Activated naive CD8-positive, alpha-beta T cell treated with anti-CD3 and anti-CD28 coated beads, Interleukin-2, amount 50 U/mL, for 16 hours (primary cell): ENCODE results near the gene CD4.
A peak's percentile ranks its signal among the peaks of the same experiment; 100 is the strongest.

ENCODE experiments used
- DNase-seq: peaks from one replicate; pipeline ENCODE4 v3.0.0-alpha.2; 2020; ENCODE audit warnings: low read depth, low spot score

The CD4 gene

DNA sequence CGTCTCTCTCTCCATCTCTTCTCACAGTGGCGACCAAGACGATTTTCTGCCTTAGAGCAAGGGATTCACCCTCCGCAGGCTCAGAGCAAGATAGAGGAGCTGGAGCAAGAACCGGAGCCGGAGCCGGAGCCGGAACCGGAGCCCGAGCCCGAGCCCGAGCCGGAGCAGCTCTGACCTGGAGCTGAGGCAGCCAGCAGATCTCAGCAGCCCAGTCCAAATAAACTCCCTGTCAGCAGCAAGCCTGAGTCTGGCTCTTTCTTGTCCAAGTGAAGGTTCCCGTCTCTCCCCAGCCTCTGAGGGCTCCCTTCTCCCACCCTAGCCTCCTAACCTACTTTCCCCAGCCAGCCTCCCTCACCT, 11.1 kb upstream of the CD4 start:
- no peak for DNase-seq

DNA sequence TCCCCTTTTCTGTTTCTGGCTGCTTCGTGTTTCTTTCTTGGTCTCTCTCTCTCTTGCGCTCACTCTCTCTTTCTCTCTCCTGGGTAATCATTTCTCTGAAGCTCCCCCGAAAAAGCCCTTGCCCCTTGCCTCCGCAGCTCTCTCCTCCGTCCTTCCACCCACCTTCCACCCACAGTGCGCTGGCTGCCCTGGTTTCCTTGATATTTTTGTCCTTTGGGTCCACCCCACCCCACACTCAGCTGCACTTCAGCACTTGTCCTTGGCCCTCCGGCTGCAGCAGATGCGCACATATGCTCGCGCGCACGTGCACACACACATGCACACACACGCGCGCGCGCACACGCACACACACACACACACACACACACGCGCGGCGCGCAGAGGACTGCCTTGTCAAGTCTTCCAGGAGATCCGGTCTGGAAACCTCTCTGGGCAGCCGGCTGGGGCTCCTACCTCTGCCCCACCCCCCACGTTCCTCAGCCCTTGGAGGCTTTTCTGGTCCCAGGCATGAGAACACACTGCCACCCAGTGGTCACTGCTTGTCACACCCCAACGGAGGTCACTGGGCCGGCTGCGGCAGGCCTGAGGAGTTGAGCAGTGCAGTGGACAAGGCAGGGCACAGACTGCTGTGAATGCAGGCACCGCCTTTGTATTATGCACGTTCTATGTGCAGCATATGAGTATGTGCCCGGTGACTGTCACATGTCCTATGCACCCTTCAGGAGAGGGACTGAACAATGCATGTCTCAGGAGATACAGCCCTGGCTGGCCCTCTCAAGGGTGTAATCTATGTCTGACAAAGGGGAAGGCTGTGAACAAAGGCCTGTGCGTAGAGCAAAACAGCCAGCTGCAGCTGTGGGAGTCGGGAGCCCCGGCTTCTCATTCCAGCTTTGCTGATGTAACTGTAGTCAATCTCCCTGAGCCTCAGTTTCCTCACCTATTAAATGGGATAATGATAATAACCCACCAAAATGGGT, 10.5 kb upstream of the CD4 start:
- DNase-seq, result peak; percentile 81

DNA sequence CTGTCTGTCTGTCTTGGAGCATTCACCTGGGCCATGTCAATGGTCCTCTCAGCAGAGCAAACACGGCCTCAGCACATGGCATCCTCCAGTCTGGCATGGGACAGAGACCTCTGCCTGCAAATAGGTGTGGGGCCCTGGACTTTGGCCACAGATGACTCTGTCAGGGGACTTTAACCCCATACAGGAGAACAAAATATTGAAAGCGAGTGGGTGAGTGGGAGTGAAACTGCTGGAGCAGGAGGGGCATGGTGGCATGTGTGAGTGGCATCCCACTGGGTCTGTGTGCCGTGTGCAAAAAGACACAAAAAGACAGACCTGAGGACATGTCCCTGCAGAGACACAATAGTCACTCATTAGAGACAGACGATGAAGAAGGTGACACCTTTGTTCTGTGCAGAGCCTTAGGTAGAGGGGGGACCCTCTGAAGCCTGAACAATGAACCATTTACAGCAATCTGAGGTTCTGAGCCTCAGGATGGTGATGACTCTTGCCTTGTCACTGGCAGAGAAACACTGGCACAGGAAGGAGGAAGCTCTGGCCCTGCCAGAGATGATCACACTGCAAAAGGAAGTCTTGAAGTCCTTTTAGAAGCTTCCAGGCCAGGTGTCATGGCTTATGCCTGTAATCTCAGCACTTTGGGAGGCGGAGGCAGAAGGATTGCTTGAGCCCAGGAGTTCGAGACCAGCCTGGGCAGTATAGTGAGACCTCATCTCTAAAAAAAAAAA, 9.5 kb upstream of the CD4 start:
- DNase-seq, result no peak

DNA sequence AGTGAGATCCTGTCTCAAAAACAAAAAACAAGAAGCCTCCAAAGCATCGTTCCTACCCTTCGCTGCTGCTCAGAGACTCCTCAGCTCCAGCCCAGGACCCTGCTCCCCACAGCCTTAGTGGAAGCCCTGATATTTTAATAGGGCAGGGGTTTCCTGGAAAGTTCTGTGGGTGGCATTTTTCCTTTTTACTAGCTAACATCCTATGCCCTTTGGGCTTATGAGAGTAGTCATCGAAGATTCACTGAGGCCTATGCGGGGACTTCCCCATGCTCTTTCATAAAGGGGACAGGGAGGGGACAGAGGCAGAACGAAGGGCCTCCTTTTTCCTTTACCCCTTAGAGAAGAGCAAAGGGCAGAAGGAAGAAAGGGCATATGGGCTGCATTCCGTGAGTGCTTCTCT, 8.8 kb upstream of the CD4 start:
- DNase-seq, result no peak

DNA sequence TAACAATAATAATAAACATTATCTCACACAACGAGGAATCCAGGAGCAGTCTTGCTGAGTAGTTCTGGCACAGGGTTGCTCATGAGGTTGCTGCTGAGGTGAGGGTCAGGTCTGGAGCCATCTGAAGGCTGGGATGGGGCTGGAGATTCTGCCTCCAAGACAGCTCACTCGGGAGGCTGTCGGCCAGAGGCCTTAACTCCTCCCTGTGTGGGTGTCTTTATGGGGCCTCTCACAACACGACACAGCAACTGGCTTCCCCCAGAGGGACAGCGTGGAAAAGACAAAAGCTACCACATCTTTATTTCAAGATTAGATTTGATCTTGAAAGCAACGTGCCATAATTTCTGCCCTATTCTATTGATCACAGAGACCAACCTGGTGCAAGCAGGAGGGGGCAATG, 7.2 kb upstream of the CD4 start:
- DNase-seq, result no peak

DNA sequence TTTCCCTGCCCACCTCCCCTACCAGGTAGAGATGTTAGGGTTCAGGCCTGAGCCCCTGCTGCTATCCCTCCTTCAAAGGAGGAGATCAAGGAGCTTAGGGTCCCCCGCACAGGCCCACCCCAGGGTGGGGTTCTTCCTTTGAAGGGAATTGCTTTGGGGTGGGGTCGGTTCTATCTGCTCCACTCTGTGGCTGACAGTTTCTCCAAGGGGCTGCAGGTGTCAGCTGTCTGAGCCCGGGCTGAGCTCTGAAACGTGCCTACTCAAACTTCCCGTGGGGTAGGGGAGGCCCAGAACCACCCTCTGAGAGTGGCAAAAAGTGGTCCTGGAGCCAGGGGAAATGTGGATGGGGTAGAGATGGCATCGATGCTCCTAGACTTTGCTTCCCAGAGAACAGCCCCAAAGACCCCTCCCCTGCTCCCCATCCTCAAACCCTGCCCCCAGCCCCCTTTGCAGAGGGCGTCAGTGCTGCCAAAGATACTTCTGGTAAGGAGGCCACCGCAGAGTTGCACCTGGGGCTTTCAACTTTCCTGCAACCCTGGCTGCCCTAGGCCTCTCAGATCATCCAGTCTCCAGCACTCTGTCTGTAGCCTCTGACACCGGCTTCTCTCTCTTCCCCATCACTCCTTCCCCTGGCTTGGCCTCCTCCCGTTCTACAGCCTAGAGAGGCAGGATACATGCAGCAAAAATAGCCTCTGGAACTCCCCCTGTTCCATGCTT, 6.3 kb upstream of the CD4 start:
- DNase-seq, result no peak

DNA sequence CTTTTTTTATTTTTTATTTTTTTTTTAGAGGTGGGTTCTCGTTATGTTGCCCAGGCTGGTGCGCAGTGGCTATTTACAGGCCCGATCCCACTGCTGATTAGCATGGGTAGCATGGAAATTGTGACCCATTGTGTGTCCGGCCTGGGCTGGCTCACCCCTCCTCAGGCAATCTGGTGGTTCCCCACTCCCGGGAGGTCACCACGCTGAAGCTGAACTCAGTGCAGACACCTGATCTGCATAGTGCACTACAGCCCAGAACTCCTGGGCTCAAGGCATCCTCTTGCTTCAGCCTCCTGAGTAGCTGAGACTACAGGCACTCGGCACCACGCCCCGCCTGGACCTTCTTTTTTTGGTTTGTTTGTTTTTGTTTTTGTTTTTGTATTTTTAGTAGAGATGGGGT, 5.5 kb upstream of the CD4 start:
- DNase-seq, result no peak

DNA sequence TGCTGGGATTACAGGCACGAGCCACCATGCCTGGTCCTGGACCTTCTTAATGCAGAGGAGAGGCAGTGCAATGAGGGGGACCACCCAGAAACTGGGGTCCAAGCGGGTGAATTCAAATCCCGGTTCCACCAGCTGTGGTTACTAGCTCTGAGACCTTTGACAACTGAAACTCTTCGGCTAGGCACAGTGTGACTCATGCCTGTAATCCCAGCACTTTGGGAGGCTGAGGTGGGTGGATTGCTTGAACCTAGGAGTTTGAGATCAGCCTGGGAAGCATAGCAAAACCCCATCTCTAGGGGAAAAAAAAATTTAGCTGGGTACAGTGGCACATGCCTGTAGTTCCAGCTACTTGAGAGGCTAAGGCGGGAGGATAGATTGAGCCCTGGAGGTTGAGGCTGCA, 5.0 kb upstream of the CD4 start:
- no peak for DNase-seq

DNA sequence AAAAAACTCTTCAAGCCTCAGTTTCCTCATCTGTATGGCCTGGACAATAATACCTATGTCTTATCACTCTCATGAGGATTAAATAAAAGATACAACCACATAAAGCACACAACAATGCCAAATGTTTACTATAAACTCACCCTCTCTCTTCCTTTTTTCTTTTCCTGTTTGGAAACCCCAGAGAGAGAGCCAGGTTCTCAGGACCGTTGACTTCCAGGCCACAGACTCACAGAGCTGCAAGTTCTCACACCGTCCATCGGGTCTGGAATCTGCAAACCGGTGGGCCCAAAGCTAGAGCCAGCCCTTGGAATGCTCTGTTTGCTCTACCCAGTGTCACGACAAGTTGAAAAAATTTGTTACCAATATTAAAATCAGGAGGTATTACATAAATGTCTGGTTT, 4.6 kb upstream of the CD4 start:
- no peak for DNase-seq

DNA sequence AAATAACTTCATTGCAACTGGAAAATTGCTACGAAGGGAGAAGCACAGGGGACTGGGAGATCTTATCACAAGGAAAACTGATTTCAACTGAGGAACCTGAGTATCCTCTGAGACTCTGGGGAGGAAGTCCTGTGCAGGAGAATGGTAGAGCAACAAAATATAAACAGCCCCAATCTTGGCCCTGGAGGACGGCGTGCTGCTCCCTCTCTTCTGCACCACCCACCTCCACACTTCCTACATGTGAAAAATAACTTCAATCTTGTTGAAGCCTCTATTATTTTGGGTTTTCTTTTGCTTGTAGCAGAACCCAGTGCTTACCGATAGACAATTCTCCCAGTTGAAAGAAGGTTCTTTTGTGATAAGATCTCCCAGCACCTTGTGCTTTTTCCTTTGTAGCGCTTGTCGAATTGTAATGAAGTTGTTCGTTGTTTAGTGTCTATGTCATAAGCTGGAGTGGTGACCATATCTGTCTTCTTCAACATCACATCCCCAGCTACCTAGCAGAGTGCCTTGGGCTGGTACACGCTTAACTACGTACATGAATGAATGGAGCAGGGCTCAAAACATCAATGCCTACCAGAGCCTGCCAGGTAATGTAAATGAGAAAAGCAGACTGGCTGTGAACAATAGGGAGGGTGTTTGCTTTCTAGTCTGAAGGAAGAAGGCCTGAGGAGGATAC, 2.8 kb upstream of the CD4 start:
- no peak for DNase-seq

DNA sequence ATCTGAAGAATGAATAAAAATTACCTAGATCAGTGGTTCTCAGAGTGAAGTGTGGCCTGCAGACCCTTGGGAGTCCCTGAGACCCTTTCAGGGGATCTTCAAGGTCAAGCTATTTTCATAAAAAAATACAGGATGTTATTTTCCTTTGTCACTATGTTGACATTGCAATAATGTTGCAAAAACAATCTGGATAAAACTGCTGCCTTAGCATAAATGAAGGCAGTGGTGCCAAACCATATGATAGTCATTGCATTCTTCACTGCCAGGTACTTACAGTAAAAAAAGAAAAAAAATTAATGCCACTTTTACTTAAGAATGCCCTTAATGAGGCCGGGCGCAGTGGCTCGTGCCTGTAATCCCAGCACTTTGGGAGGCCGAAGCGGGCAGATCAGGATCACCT, 2.0 kb upstream of the CD4 start:
- no peak for DNase-seq

DNA sequence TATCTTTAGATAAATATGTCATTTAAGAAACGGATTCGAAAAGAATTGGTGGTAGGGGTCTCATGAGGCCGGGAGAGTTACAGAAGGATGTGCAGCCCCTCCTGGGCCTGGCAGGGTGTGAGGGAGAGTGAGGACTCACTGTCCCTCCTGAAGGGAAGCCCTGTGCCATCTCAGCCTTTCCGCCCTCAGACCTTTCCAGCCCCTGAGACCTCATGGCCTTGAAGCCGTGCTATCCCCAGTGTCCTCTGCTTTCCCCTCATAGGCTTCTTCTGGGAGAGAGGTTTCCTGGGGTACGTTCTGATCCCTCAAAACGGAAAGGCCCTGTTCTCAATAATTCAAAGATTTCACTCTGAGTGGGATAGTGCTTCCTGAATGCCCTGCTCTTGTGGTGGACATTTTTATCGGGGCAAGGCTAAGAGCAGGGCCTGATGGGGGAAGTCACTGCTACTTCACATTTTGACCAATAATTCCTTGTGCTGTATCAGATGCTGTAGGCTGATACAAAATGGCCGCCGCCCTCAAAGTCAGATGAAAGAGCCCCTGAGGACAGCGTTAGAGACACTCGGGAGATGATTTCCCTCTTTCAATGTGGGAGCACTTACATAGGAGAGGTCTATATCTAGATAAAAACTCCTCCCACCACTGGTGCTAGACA, 1.3 kb downstream of the CD4 start:
- no peak for DNase-seq

DNA sequence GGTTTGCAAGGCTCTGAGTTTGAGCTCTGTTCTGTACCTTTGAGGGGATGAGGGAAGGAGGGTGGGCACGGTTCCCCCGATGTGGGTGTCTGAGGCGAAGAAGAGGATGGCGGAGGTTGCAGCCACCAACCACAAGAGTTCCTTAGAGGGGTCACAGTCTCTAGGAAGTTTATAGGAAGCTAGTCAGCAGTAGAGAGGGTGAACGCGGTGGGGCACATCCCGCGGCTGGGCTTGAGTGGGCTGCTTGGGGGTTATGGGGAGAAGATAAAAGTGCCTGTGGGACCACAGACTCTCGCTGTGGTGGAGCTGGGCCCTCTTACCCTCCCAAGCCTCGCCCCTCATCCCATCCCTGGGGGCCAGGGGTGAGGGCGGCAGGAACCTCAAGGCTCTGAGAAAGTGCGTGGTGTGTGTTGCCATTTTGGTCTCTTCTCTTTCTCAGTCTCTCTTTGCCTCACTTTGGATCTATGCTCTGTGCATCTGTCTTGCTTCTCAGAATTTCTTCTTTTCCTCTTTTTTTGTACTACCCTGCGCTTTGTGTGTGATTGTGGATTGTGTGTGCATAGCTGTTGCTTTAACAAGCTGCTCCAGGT, 2.7 kb downstream of the CD4 start:
- DNase-seq, result no peak

DNA sequence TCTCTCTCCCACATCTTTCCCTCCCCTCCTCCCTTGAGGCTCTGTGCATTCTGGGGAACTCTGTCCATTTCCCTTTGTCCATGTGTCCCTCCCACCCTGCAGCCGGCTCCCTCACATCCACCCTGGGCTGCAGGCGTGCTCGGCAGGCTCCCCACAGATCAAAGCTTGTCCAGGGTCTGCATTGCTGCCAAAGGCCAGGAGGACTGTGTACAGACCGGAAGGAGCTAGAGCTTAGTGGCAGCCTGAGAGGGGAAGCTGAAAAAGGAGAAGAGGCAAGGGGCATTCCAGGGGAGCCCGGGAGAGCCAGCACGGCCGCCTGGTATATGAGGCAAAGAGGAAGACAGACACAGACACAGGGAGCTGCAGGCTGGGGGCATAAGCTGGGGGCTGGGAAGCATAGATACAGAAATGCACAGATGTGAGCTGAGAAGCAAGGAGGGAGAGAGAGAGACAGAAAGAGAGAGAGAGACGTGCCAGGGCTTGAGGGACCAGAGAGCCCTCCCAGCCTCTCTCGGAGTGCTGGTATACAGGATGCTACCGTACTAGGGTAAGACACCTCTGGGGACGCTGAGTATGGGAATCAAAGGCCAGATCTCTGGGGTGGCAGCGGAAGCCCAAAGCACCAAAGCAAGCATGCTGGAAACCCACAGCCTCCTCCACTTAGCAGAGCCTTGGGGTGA, 3.3 kb downstream of the CD4 start:
- no peak for DNase-seq

DNA sequence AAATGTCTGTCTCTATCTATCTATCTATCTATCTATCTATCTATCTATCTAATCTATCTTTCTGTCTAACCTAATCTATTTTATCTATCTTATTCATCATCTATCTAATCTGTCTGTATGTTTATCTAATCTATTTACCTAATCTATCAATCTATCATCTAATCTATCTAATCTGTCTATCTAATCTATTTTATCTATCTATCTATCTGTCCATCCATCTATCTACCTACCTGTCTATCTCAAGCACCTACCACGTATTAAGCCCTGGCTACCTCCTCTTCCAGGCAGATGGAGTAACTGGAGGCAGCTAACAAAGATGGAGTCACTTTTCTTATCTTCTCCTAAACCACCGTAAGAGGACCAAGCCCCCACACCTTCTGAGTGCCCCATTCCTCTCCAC, 5.8 kb downstream of the CD4 start:
- DNase-seq, result no peak

DNA sequence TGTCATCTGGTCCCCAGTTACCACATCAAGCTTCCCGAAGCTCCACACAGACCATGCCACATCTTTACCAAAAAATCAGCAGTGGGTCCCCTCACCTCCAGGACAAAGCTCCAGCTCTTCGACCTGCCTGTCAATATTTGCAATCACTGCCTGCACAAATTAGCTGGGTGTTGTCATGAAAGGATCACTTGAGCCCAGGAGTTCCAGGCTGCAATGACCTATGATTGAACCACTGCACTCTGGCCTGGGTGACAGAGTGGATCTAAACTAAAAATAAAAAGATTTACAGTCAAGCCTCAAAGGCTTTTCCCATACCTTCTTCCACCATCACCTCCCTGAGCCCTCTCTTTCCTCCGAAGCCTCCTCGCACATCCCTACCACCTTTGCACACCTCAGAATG, 7.2 kb downstream of the CD4 start:
- DNase-seq, result no peak

DNA sequence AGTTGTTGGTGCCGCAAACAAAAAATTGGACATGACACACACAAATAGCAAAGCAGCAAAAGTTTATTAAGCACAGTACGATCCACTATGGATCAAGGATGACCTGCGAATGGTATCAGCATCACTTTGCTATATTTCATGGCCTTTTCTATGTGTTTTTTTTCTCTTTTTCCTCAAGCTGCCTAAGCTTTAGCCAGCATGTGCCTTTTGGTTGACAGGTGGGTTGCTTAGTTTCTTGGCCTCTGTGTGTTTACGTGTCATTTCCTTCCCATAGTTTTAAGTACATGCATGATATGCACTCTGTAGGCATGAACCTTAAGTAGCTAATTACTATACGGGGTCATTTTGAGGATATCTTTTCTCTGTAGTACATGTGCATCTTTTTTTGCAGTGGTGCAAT, 9.8 kb downstream of the CD4 start:
- no peak for DNase-seq

DNA sequence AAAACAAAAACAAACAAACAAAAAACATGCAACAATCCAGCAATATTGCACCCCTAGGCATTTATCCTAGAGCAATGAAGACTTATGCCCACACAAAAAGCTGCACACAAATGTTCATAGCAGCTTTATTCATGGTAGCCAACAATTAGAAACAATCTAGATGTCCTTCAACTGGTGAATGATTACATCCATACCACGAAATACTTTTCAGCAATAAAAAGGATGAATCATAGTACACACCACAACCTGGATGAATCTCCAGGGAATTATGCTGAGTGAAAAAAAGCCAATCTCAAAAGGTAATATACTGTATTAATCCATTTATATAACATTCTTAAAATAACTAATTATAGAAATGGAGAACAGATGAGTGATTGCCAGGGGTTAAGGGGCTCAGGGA, 17.8 kb downstream of the CD4 start:
- DNase-seq, result no peak

DNA sequence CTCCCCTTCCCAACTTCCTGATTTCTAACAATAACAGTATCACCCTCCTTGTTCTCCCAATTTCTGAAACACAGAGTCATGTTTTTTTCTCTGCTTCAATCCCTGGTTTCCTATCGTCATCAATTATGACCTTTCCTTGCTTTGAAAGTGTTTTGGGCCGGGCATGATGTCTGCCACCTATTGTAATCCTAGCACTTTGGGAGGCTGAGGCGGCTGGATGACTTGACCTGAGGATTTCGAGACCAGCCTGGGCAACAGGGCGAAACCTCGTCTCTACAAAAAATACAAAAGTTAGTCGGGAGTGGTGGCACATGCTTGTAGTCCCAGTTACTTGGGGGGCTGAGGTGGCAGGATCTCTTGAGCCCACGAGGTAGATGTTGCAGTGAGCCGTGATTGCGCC, 19.7 kb downstream of the CD4 start:
- DNase-seq, result no peak

DNA sequence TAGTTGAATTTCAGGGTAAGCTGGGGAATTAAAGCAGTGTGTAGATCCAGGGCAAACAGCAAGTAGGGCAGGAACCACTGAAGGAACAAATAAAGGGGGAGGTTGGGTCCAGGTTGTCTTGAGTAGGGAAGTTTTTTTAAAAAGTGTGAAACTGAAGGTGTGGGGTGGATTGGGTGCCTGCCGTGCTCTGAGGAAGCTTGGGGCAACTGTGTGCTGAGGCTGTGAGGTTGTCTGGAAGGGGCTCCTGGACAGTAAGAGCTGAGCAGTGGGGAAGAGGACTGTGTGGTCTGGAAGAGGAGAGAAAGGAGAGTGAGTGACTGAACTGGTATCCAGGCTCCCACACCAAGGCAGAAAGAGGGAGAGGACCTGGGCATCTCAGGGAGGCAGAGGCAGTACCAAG, 21.4 kb downstream of the CD4 start:
- DNase-seq, result no peak

DNA sequence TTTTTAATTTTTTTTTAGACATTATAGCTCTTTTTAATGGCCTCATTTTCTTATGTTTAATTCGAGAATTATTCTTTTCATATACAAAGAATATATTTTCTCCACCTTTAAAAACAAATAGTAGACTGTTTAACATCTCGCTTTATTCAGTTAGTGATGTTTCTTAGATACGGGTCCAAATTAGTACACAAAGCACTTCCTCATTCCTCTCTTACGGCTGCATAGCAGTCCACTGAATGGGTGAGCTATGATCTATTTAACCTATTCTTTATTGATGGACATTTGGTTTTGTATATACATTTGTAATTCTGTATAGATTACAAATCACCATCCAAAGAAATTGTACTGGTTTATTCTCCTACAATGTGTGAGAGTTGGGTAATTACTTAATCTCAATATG, 24.0 kb downstream of the CD4 start:
- no peak for DNase-seq
